PC-3 (cell line): ENCODE measurements around the gene FEZF1.

Experiments
- CTCF ChIP-seq: fragments of 300-600 bp; sonication (generic); conservative IDR thresholded peaks from 2 replicates; pipeline ENCODE4 v1.5.1; 2017; ENCODE audit warnings: antibody characterized with exemption, low read depth, mild to moderate bottlenecking, low read length
- EZH2 ChIP-seq: fragments of 300-600 bp; sonication (generic); IDR thresholded peaks from one replicate; pipeline ENCODE4 v1.6.1; 2017; ENCODE audit warnings: antibody characterized with exemption, mild to moderate bottlenecking, low read length; ENCODE audit not compliant: unreplicated experiment
- EZH2phosphoT487 ChIP-seq: fragments of 300-600 bp; sonication (generic); IDR thresholded peaks from 2 replicates; pipeline ENCODE4 v1.6.1; 2018; ENCODE audit warnings: mild to moderate bottlenecking, antibody characterized with exemption, low read length, borderline replicate concordance

GRCh38 chr7:122299624-122300210 is 4.8 kb downstream of the FEZF1 start:
- TF ChIP-seq CTCF, result no peak
- TF ChIP-seq EZH2phosphoT487, result no peak
- no peak for TF ChIP-seq EZH2
